ENCODE data around the gene KRTAP10-6.
"Not testable (repeated sequence)": the region's sequence is repeated elsewhere in the genome, so short reads cannot be mapped to it uniquely, and the experiment has no call there.

The KRTAP10-6 gene

DNA sequence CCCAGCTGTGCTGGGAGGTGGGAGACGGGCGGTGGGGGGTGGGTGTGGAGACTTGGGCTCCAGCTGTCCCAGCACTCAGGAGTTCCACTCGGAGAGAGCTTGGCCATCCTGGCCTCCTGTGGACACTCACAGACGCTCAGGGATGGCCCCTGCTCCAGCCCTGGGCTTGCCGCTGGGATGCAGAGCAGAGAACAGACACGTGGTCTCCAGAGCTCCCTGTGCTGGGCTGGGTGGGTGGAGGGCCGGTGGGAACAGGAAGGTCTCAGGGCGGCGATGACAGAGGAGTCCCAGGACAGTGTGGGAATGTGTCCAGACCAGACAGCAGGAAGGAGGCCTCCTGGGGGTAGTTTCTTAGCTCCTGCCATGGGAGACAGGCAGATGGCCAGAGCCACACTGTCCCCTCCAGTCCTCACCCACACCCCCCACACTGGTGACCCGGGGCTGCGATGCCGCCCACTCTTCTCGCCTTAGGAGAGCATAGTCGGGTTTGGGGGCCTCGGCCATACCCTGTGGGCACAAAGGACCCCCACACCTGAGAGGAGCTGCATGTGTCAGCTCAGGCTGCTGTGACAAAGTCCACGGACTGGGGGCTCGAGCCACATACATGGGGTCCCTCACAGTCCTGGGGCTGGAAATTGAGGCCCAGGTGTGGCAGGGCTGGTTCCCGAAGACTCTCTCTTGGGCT is 36.5 kb upstream of the KRTAP10-6 start:
- Histone ChIP-seq H3K4me1 (ENCODE audit: control insufficient read depth, insufficient read depth, low read length) (no peaks in the 10 kb centered on the region), H3K4me3 (ENCODE audit: low read length in 2 of 2) (no peak overlapping the region), H3K9me3 (ENCODE audit: control insufficient read depth in 2 of 2, low read length in 2 of 2) (peaks cover 4 to 12% of the 10 kb centered on the region in 2 donors), H3K9ac (ENCODE audit: low read length in 2 of 2) (no peak overlapping the region), H3K36me3 (ENCODE audit: control insufficient read depth in 2 of 2, insufficient read depth in 2 of 2, low read length in 2 of 2) (no peaks in the 10 kb centered on the region), H3K27me3 (ENCODE audit: control insufficient read depth in 1 of 2, insufficient read depth in 2 of 2, low read length in 2 of 2) (peaks cover 7 to 18% of the 10 kb centered on the region in 2 donors), H3K27ac (ENCODE audit: low read length) (no peak overlapping the region)

DNA sequence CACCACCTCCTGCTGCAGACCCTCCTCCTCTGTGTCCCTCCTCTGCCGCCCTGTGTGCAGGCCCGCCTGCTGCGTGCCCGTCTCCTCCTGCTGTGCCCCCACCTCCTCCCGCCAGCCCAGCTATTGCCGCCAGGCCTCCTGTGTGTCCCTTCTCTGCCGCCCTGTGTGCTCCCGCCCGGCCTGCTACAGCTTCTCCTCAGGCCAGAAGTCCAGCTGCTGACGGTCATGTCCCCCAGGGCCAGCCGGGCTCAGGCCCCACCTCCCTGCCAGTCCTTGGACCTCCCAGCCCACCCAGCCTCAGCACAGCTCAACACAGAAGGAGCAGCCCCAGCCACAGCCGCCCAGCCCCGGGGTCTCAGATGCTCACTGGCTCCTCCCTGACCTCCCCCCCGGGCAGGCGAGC is 35.5 kb upstream of the KRTAP10-6 start:
- H3K27ac ChIP-seq (ENCODE audit: low read length); H3K36me3 ChIP-seq (ENCODE audit: control insufficient read depth in 2 of 2, insufficient read depth in 2 of 2, low read length in 2 of 2); H3K9ac ChIP-seq (ENCODE audit: low read length in 2 of 2); H3K4me3 ChIP-seq (ENCODE audit: low read length in 2 of 2); H3K4me1 ChIP-seq (ENCODE audit: control insufficient read depth, insufficient read depth, low read length): not testable (repeated sequence)
- Histone ChIP-seq H3K9me3 (ENCODE audit: control insufficient read depth in 2 of 2, low read length in 2 of 2) (peaks cover 7 to 12% of the 10 kb centered on the region in 2 donors), H3K27me3 (ENCODE audit: control insufficient read depth in 1 of 2, insufficient read depth in 2 of 2, low read length in 2 of 2) (peaks cover 7 to 18% of the 10 kb centered on the region in 2 donors)

GRCh38 chr21:44627181-44627822 is 35.0 kb upstream of the KRTAP10-6 start:
- H3K4me3 ChIP-seq (ENCODE audit: low read length in 2 of 2); H3K36me3 ChIP-seq (ENCODE audit: control insufficient read depth in 2 of 2, insufficient read depth in 2 of 2, low read length in 2 of 2); H3K9ac ChIP-seq (ENCODE audit: low read length in 2 of 2); H3K4me1 ChIP-seq (ENCODE audit: control insufficient read depth, insufficient read depth, low read length); H3K27ac ChIP-seq (ENCODE audit: low read length): not testable (repeated sequence)
- peaks cover 7 to 18% of the 10 kb centered on the region in 2 donors for H3K27me3 ChIP-seq (ENCODE audit: control insufficient read depth in 1 of 2, insufficient read depth in 2 of 2, low read length in 2 of 2)
- H3K9me3 ChIP-seq (ENCODE audit: control insufficient read depth in 2 of 2, low read length in 2 of 2) = peaks cover 5 to 17% of the 10 kb centered on the region in 2 donors

DNA sequence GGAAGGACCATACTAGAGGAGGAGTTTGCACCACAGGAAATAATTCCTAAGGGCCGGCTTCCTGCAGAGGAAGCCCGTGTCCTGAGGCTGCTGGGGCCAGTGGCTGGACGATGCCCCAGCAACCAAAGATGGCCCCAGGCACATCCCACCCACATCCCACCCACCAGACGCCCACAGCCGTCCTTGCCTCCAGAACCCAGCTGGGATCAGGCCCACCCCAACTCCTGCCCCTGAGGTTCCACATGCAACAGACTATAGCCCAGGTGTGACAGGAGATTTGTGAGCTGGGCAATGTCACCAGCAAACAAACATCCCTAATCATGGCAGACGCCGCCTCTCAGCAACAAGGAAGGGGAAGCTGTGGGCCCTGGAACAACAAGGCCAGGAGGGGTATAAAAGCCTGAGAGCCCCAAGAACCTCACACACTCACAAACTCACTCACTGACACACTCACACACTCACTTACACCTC is 34.4 kb upstream of the KRTAP10-6 start, which contains the start of gene KRTAP10-9:
TSS of gene KRTAP10-9 (plus strand) at position 421 of the 471 bp plus-strand sequence. CDS start 79 bp downstream, outside the sequence.
- Histone ChIP-seq H3K9me3 (ENCODE audit: control insufficient read depth in 2 of 2, low read length in 2 of 2) (peaks cover 5 to 23% of the 10 kb centered on the region in 2 donors), H3K36me3 (ENCODE audit: control insufficient read depth in 2 of 2, insufficient read depth in 2 of 2, low read length in 2 of 2) (no peaks in the 10 kb centered on the region), H3K27ac (ENCODE audit: low read length) (no peak within 1 kb of the TSS), H3K9ac (ENCODE audit: low read length in 2 of 2) (no peak within 1 kb of the TSS), H3K4me3 (ENCODE audit: low read length in 2 of 2) (no peak within 1 kb of the TSS), H3K4me1 (ENCODE audit: control insufficient read depth, insufficient read depth, low read length) (no peaks in the 10 kb centered on the region), H3K27me3 (ENCODE audit: control insufficient read depth in 1 of 2, insufficient read depth in 2 of 2, low read length in 2 of 2) (peaks cover 7 to 18% of the 10 kb centered on the region in 2 donors)

DNA sequence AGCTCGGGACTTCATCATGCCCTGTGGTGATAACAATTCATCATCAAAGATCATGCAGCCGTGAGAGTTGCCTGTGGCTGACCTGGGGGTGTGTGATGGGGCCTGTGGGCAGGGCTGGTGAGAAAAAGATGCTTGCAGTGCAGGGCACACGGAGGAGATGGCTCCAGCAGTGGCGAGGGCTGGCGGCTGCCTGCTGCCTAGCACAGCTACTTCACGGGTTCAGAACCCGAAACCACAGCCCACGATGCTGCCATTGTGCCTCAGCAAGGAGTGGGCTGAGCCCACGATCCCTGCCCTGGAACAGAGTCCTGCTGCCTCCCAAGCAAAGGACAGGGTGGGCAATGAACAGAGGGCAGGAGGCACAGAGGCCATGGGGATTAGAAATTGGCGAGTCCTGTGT is 34.0 kb upstream of the KRTAP10-6 start:
- Histone ChIP-seq H3K4me1 (ENCODE audit: control insufficient read depth, insufficient read depth, low read length) (no peaks in the 10 kb centered on the region), H3K36me3 (ENCODE audit: control insufficient read depth in 2 of 2, insufficient read depth in 2 of 2, low read length in 2 of 2) (no peaks in the 10 kb centered on the region), H3K9ac (ENCODE audit: low read length in 2 of 2) (no peak overlapping the region), H3K4me3 (ENCODE audit: low read length in 2 of 2) (no peak overlapping the region), H3K27me3 (ENCODE audit: control insufficient read depth in 1 of 2, insufficient read depth in 2 of 2, low read length in 2 of 2) (peaks cover 7 to 18% of the 10 kb centered on the region in 2 donors), H3K27ac (ENCODE audit: low read length) (no peak overlapping the region), H3K9me3 (ENCODE audit: control insufficient read depth in 2 of 2, low read length in 2 of 2) (peaks cover 5 to 24% of the 10 kb centered on the region in 2 donors)

DNA sequence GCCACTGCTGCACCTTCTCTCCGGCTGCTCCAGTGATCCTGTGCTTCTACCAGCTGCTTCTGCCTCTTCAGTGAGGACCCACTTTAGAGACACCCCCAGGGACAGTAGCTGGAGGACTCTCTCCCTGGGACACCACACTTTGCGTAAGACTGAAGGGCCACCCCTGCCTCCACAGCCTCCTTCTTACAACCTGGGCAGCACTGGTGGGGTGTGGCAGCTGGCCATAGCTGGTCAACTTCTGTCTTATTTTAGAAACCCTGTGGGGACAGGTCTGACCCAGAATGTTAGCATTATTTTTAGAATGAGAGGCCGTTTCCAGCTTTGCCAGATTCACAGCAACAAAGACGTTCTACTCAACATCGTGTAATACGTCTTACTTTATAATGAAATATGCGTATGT is 33.5 kb upstream of the KRTAP10-6 start:
- Histone ChIP-seq H3K4me1 (ENCODE audit: control insufficient read depth, insufficient read depth, low read length) (no peaks in the 10 kb centered on the region), H3K27ac (ENCODE audit: low read length) (no peak overlapping the region), H3K36me3 (ENCODE audit: control insufficient read depth in 2 of 2, insufficient read depth in 2 of 2, low read length in 2 of 2) (no peaks in the 10 kb centered on the region), H3K27me3 (ENCODE audit: control insufficient read depth in 1 of 2, insufficient read depth in 2 of 2, low read length in 2 of 2) (peaks cover 7 to 18% of the 10 kb centered on the region in 2 donors), H3K9ac (ENCODE audit: low read length in 2 of 2) (no peak overlapping the region), H3K9me3 (ENCODE audit: control insufficient read depth in 2 of 2, low read length in 2 of 2) (peaks cover 5 to 21% of the 10 kb centered on the region in 2 donors), H3K4me3 (ENCODE audit: low read length in 2 of 2) (no peak overlapping the region)

DNA sequence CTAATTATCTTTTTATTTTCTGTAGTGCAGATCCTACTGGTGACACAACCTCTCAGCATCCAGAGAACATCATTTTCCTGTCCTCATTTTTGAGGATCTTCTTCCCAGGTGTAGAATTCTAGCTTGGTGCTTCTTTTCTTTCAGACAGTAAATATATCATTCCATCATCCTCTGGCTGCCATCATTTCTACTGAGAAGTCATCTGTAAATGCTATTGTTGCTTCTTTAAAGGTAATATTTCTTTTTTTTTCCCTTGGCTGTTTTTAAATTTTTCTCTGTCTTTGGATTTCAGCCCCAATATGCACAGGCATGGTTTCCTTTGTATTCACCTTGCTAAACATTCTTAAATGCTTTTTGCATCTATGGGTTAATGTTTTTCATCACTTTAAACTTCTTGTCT is 31.3 kb upstream of the KRTAP10-6 start:
- H3K36me3 ChIP-seq (ENCODE audit: control insufficient read depth in 2 of 2, insufficient read depth in 2 of 2, low read length in 2 of 2) = no peaks in the 10 kb centered on the region
- H3K9me3 ChIP-seq (ENCODE audit: control insufficient read depth in 2 of 2, low read length in 2 of 2) = peaks cover 13 to 21% of the 10 kb centered on the region in 2 donors
- no peaks in the 10 kb centered on the region for H3K4me1 ChIP-seq (ENCODE audit: control insufficient read depth, insufficient read depth, low read length)
- no peak overlapping the region for H3K9ac ChIP-seq (ENCODE audit: low read length in 2 of 2)
- no peak overlapping the region for H3K27ac ChIP-seq (ENCODE audit: low read length)
- H3K27me3 ChIP-seq (ENCODE audit: control insufficient read depth in 1 of 2, insufficient read depth in 2 of 2, low read length in 2 of 2) = peaks cover 6 to 12% of the 10 kb centered on the region in 2 donors
- no peak overlapping the region for H3K4me3 ChIP-seq (ENCODE audit: low read length in 2 of 2)

GRCh38 chr21:44619886-44620285 is 27.6 kb upstream of the KRTAP10-6 start:
- peaks cover 0 to 2% of the 10 kb centered on the region in 2 donors for H3K27me3 ChIP-seq (ENCODE audit: control insufficient read depth in 1 of 2, insufficient read depth in 2 of 2, low read length in 2 of 2)
- H3K4me3 ChIP-seq (ENCODE audit: low read length in 2 of 2) = no peak overlapping the region
- no peak overlapping the region for H3K27ac ChIP-seq (ENCODE audit: low read length)
- no peaks in the 10 kb centered on the region for H3K4me1 ChIP-seq (ENCODE audit: control insufficient read depth, insufficient read depth, low read length)
- H3K36me3 ChIP-seq (ENCODE audit: control insufficient read depth in 2 of 2, insufficient read depth in 2 of 2, low read length in 2 of 2) = no peaks in the 10 kb centered on the region
- no peak overlapping the region for H3K9ac ChIP-seq (ENCODE audit: low read length in 2 of 2)
- H3K9me3 ChIP-seq (ENCODE audit: control insufficient read depth in 2 of 2, low read length in 2 of 2) = peaks cover 13 to 19% of the 10 kb centered on the region in 2 donors

DNA sequence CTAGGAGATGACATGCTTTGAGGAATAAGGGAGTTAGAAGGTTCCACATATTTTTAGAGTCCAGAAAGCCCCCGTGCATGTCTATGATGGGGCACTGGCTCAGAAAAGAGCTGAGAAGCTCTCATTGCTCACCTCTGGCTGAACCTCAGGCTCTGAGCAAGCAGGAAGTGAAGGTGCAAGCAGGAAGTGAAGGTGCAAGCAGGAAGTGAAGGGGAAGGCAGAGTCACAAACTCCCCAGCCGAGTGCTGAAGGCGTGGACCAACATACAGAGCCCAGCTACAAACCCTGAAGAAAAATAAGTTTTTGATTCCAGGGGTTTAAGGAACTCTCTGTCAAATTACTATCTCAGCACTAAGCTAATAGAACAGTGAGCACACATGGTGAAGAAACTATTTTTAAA is 26.6 kb upstream of the KRTAP10-6 start:
- Histone ChIP-seq H3K9me3 (ENCODE audit: control insufficient read depth in 2 of 2, low read length in 2 of 2) (peaks cover 13 to 14% of the 10 kb centered on the region in 2 donors), H3K27ac (ENCODE audit: low read length) (no peak overlapping the region)

DNA sequence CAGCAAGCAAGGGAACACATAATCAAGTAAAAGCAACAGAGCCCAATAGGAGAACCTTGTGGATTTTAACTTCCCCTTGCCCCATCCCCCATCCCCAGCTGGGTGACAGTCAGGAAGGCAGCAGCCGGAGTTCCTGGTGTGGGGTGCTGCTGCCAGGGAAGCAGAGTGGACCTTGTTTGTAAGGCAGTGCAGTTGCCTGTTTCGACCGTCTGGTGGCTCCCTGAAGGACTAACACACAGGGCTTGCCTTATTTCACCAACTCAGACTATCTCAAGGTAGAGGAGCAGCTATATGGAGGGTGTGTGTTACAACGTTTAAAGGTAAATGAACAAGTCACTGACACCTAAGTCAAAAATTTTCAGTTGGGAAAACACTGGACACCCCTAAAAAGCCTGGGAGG is 26.2 kb upstream of the KRTAP10-6 start:
- no peaks in the 10 kb centered on the region for H3K4me1 ChIP-seq (ENCODE audit: control insufficient read depth, insufficient read depth, low read length)
- peaks cover 2 to 8% of the 10 kb centered on the region in 2 donors for H3K27me3 ChIP-seq (ENCODE audit: control insufficient read depth in 1 of 2, insufficient read depth in 2 of 2, low read length in 2 of 2)
- no peaks in the 10 kb centered on the region for H3K36me3 ChIP-seq (ENCODE audit: control insufficient read depth in 2 of 2, insufficient read depth in 2 of 2, low read length in 2 of 2)
- H3K27ac ChIP-seq (ENCODE audit: low read length) = no peak overlapping the region
- no peak overlapping the region for H3K4me3 ChIP-seq (ENCODE audit: low read length in 2 of 2)
- H3K9me3 ChIP-seq (ENCODE audit: control insufficient read depth in 2 of 2, low read length in 2 of 2) = peaks cover 13 to 14% of the 10 kb centered on the region in 2 donors
- no peak overlapping the region for H3K9ac ChIP-seq (ENCODE audit: low read length in 2 of 2)

More for the DNA sequence above, 26.6 kb upstream of the KRTAP10-6 start:
- Histone ChIP-seq H3K4me1 (ENCODE audit: control insufficient read depth, insufficient read depth, low read length) (no peaks in the 10 kb centered on the region), H3K4me3 (ENCODE audit: low read length in 2 of 2) (no peak overlapping the region), H3K27me3 (ENCODE audit: control insufficient read depth in 1 of 2, insufficient read depth in 2 of 2, low read length in 2 of 2) (peaks cover 2 to 8% of the 10 kb centered on the region in 2 donors), H3K36me3 (ENCODE audit: control insufficient read depth in 2 of 2, insufficient read depth in 2 of 2, low read length in 2 of 2) (no peaks in the 10 kb centered on the region), H3K9ac (ENCODE audit: low read length in 2 of 2) (no peak overlapping the region)
